HepG2 (cell line): ENCODE data around the gene PRR22. TPM values are rescaled to one million over a fixed set of nuclear protein-coding genes. Genes with fewer than 3 reads are reported as not detected.

ENCODE experiments used
- BCL3 ChIP-seq: sonication (generic); formaldehyde crosslinking; IDR thresholded peaks from 2 replicates; pipeline ENCODE4 v1.5.1; 2020; ENCODE audit warnings: mild to moderate bottlenecking, missing genetic modification reagents, moderate library complexity
- HIVEP1 ChIP-seq: sonication (generic); formaldehyde crosslinking; IDR thresholded peaks from 2 replicates; pipeline ENCODE4 v1.4.0; 2020; ENCODE audit warnings: mild to moderate bottlenecking, missing genetic modification reagents
- NFYC ChIP-seq: IDR thresholded peaks from 2 replicates; pipeline ENCODE4 v1.6.1; 2016; ENCODE audit warnings: missing genetic modification reagents, missing compliant biosample characterization
- PITX1 ChIP-seq: sonication (generic); formaldehyde crosslinking; IDR thresholded peaks from 2 replicates; pipeline ENCODE4 v1.5.1; 2020; ENCODE audit warnings: mild to moderate bottlenecking, missing genetic modification reagents
- POLR2AphosphoS2 ChIP-seq: IDR thresholded peaks from 2 replicates; pipeline ENCODE4 v1.6.1; 2011; ENCODE audit warnings: low read depth, low read length, improper control_type of control experiment
- TP53 ChIP-seq: sonication (generic); formaldehyde crosslinking; conservative IDR thresholded peaks from 2 replicates; pipeline ENCODE4 v1.4.0; 2020; ENCODE audit warnings: missing genetic modification reagents
- XRCC5 ChIP-seq: fragments of 200-400 bp; formaldehyde crosslinking; optimal IDR thresholded peaks from 2 replicates; pipeline ENCODE3; 2017; ENCODE audit warnings: mild to moderate bottlenecking, low read length
- ZFP1 ChIP-seq: IDR thresholded peaks from 2 replicates; pipeline ENCODE4 v1.6.1; 2016
- ZNF136 ChIP-seq: sonication (generic); formaldehyde crosslinking; IDR thresholded peaks from 2 replicates; pipeline ENCODE4 v1.8.1; 2022; ENCODE audit warnings: low read depth, mild to moderate bottlenecking, moderate library complexity, missing genetic modification reagents
- ZNF75D ChIP-seq: sonication (generic); formaldehyde crosslinking; IDR thresholded peaks from 2 replicates; pipeline ENCODE4 v1.8.1; 2023; ENCODE audit warnings: missing genetic modification reagents, mild to moderate bottlenecking, borderline replicate concordance
- polyA plus RNA-seq, 8 experiments: library from polyadenylated mRNA; depleted of rRNA in 3 of 8; stranded (reverse) in 7 of 8; unstranded in 1 of 8; fragments of >200 nt; fragmentation: Illumina TruSeq in 4 of 8; extraction: Trizol in 4 of 8; gene quantifications; 2 replicates each; pipeline versions ENCODE4 v1.2.1 to v1.2.3, GENCODE V29; 2011 to 2016; ENCODE audit warnings: low read depth in 4 of 8, missing spikeins in 1 of 8, mixed read lengths in 1 of 8; ENCODE audit not compliant: insufficient read depth in 1 of 8
- total RNA-seq, 5 experiments: library from RNA; depleted of rRNA; stranded (reverse); fragments of >200 nt; fragmentation: Illumina TruSeq; extraction: Trizol; gene quantifications; 2 replicates each; pipeline ENCODE4 v1.2.3, GENCODE V29; 2016; ENCODE audit warnings: low read depth in 1 of 5
- TF ChIP-seq, protein P1 (sequence below): sonication (generic); formaldehyde crosslinking; IDR thresholded peaks from 2 replicates; pipeline ENCODE4 v1.4.0; 2020; ENCODE audit warnings: missing genetic modification reagents
- TF ChIP-seq, protein P2 (sequence below): sonication (generic); formaldehyde crosslinking; IDR thresholded peaks from 2 replicates; pipeline ENCODE4 v1.5.0; 2020; ENCODE audit warnings: missing genetic modification reagents
- TF ChIP-seq, protein P3 (sequence below): sonication (generic); formaldehyde crosslinking; IDR thresholded peaks from 2 replicates; pipeline ENCODE4 v1.8.0; 2022; ENCODE audit warnings: mild to moderate bottlenecking, missing genetic modification reagents, moderate library complexity
- TF ChIP-seq, protein P4 (sequence below): sonication (generic); formaldehyde crosslinking; IDR thresholded peaks from 2 replicates; pipeline ENCODE4 v1.9.0; 2021; ENCODE audit warnings: missing genetic modification reagents, mild to moderate bottlenecking, borderline replicate concordance
- TF ChIP-seq, protein P5 (sequence below): sonication (generic); formaldehyde crosslinking; IDR thresholded peaks from 2 replicates; pipeline ENCODE4 v1.4.0; 2020; ENCODE audit warnings: missing genetic modification reagents

PRR22 gene
- total and polyA plus RNA-seq, 2 of the 13 experiments (the other 11 are each of a cell fraction or from before 2014, with no cell fraction given) = 0.84 to 2.3 TPM

DNA sequence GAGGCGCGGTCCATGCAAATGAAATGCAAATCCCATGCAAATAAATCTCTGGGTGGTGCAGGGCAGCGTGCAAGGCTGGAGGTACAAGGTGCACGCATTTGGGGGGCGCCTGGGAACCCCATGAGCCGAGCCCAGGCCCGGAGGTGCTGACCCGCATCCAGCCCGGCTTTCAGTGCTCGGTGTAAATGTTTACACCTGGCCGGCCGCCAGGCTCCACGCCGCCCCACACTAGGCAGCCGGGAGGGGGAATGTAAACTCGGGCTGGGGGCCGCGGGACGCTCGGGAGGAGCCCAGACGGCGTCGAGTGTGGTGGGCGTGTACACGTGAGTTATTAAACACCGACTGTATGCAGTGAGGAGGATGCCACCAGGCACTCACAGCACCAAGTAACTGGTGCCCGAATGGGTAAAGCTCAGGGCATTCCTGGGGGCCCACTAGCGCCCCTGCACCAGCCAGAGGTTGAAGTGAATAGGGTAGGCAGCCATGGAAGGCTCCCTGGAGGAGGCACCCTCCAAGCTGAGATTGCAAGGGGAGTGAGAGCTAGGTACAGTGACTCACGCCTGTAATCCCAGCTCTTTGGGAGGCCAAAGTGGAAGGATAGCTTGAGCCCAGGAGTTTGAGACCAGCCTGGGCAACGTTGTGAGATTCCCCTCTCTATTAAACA, 37.8 kb upstream of the PRR22 start (continued):
- TF ChIP-seq, protein P1, sequence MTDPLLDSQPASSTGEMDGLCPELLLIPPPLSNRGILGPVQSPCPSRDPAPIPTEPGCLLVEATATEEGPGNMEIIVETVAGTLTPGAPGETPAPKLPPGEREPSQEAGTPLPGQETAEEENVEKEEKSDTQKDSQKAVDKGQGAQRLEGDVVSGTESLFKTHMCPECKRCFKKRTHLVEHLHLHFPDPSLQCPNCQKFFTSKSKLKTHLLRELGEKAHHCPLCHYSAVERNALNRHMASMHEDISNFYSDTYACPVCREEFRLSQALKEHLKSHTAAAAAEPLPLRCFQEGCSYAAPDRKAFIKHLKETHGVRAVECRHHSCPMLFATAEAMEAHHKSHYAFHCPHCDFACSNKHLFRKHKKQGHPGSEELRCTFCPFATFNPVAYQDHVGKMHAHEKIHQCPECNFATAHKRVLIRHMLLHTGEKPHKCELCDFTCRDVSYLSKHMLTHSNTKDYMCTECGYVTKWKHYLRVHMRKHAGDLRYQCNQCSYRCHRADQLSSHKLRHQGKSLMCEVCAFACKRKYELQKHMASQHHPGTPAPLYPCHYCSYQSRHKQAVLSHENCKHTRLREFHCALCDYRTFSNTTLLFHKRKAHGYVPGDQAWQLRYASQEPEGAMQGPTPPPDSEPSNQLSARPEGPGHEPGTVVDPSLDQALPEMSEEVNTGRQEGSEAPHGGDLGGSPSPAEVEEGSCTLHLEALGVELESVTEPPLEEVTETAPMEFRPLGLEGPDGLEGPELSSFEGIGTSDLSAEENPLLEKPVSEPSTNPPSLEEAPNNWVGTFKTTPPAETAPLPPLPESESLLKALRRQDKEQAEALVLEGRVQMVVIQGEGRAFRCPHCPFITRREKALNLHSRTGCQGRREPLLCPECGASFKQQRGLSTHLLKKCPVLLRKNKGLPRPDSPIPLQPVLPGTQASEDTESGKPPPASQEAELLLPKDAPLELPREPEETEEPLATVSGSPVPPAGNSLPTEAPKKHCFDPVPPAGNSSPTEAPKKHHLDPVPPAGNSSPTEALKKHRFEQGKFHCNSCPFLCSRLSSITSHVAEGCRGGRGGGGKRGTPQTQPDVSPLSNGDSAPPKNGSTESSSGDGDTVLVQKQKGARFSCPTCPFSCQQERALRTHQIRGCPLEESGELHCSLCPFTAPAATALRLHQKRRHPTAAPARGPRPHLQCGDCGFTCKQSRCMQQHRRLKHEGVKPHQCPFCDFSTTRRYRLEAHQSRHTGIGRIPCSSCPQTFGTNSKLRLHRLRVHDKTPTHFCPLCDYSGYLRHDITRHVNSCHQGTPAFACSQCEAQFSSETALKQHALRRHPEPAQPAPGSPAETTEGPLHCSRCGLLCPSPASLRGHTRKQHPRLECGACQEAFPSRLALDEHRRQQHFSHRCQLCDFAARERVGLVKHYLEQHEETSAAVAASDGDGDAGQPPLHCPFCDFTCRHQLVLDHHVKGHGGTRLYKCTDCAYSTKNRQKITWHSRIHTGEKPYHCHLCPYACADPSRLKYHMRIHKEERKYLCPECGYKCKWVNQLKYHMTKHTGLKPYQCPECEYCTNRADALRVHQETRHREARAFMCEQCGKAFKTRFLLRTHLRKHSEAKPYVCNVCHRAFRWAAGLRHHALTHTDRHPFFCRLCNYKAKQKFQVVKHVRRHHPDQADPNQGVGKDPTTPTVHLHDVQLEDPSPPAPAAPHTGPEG = no peak
- TF ChIP-seq, protein P2, sequence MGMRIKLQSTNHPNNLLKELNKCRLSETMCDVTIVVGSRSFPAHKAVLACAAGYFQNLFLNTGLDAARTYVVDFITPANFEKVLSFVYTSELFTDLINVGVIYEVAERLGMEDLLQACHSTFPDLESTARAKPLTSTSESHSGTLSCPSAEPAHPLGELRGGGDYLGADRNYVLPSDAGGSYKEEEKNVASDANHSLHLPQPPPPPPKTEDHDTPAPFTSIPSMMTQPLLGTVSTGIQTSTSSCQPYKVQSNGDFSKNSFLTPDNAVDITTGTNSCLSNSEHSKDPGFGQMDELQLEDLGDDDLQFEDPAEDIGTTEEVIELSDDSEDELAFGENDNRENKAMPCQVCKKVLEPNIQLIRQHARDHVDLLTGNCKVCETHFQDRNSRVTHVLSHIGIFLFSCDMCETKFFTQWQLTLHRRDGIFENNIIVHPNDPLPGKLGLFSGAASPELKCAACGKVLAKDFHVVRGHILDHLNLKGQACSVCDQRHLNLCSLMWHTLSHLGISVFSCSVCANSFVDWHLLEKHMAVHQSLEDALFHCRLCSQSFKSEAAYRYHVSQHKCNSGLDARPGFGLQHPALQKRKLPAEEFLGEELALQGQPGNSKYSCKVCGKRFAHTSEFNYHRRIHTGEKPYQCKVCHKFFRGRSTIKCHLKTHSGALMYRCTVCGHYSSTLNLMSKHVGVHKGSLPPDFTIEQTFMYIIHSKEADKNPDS (CRISPR knock-in tag) = no peak
- TF ChIP-seq POLR2AphosphoS2 = no peak
- TF ChIP-seq, protein P3, sequence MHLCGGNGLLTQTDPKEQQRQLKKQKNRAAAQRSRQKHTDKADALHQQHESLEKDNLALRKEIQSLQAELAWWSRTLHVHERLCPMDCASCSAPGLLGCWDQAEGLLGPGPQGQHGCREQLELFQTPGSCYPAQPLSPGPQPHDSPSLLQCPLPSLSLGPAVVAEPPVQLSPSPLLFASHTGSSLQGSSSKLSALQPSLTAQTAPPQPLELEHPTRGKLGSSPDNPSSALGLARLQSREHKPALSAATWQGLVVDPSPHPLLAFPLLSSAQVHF = no peak
- TF ChIP-seq BCL3 = no peak
- peak; percentile 50; the same call in 1 of the 2 replicates for TF ChIP-seq PITX1 (CRISPR knock-in tag)
- TF ChIP-seq ZNF75D (CRISPR knock-in tag) = no peak
- TF ChIP-seq, protein P4, sequence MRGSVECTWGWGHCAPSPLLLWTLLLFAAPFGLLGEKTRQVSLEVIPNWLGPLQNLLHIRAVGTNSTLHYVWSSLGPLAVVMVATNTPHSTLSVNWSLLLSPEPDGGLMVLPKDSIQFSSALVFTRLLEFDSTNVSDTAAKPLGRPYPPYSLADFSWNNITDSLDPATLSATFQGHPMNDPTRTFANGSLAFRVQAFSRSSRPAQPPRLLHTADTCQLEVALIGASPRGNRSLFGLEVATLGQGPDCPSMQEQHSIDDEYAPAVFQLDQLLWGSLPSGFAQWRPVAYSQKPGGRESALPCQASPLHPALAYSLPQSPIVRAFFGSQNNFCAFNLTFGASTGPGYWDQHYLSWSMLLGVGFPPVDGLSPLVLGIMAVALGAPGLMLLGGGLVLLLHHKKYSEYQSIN (CRISPR knock-in tag) = no peak
- no peak for TF ChIP-seq NFYC (CRISPR knock-in tag)
- TF ChIP-seq, protein P5, sequence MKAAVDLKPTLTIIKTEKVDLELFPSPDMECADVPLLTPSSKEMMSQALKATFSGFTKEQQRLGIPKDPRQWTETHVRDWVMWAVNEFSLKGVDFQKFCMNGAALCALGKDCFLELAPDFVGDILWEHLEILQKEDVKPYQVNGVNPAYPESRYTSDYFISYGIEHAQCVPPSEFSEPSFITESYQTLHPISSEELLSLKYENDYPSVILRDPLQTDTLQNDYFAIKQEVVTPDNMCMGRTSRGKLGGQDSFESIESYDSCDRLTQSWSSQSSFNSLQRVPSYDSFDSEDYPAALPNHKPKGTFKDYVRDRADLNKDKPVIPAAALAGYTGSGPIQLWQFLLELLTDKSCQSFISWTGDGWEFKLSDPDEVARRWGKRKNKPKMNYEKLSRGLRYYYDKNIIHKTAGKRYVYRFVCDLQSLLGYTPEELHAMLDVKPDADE (CRISPR knock-in tag) = no peak
- TF ChIP-seq ZNF136 (CRISPR knock-in tag) = no peak
- TF ChIP-seq XRCC5 = no peak
- no peak for TF ChIP-seq TP53 (CRISPR knock-in tag)
- TF ChIP-seq ZFP1 (CRISPR knock-in tag) = no peak
- TF ChIP-seq HIVEP1 (CRISPR knock-in tag) = 0 out of 2 replicates have a peak, but pooled peaks have one; percentile 43
